ENCODE results near the gene C1S.
"Not testable (repeated sequence)": the region's sequence is repeated elsewhere in the genome, so short reads cannot be mapped to it uniquely, and the experiment has no call there.

The C1S gene

GRCh38 chr12:7107181-7107580 lies 46.7 kb downstream of the C1S start:
- TF ChIP-seq ZNF121 (tag by site-specific recombination; IDR thresholded peaks at IDR 0.05), result peak; percentile 66
- H3K36me3 ChIP-seq (ENCODE audit: control insufficient read depth in 2 of 2, insufficient read depth in 1 of 2, low read length in 2 of 2), result peaks cover 0 to 12% of the 10 kb centered on the region in 2 experiments; a peak in 1 of 3 replicates
- H3K4me1 ChIP-seq (ENCODE audit: control insufficient read depth, insufficient read depth, low read length); H3K27ac ChIP-seq (ENCODE audit: extremely low read depth, low read depth, low read length); H3K4me3 ChIP-seq (ENCODE audit: low read depth, low read length); H3K9me3 ChIP-seq (ENCODE audit: control insufficient read depth, insufficient read depth, low read depth, low read length): not testable (repeated sequence)
- ChIA-PET CTCF (interaction anchor here (0.6 to 4.3 kb wide), 11 partner anchors 12 to 410 kb away, joined by 3 to 24 read pairs (median 7); partner anchors contain the start of genes C12orf57, C1R, RNU7-1 and USP5), POLR2A (interaction anchor here (1.5 to 3.2 kb wide), 2 partner anchors 161 to 163 kb away, joined by 5 to 20 read pairs; partner anchors contain the start of genes C12orf57 and RNU7-1)

GRCh38 chr12:7107636-7108002 lies 47.1 kb downstream of the C1S start:
- POLR2A ChIA-PET, result interaction anchor here (1.5 to 3.2 kb wide), 2 partner anchors 162 to 164 kb away, joined by 5 to 20 read pairs; partner anchors contain the start of genes C12orf57 and RNU7-1
- H3K4me3 ChIP-seq (ENCODE audit: low read depth, low read length), result peak overlapping the region; percentile 66
- H3K27ac ChIP-seq (ENCODE audit: extremely low read depth, low read depth, low read length), result no peak overlapping the region
- TF ChIP-seq ZNF350 (tag by site-specific recombination; IDR thresholded peaks at IDR 0.05), result no peak
- TF ChIP-seq ZFP69B (tag by site-specific recombination; IDR thresholded peaks at IDR 0.05), result no peak
- 0 out of 2 replicates have a peak, but pooled peaks have one; percentile 40 for TF ChIP-seq ZNF10 (tag by site-specific recombination; IDR thresholded peaks at IDR 0.05)
- no peak for TF ChIP-seq ZNF514 (tag by site-specific recombination; IDR thresholded peaks at IDR 0.05)
- no peaks in the 10 kb centered on the region for H3K4me1 ChIP-seq (ENCODE audit: control insufficient read depth, insufficient read depth, low read length)
- peaks cover 0 to 12% of the 10 kb centered on the region in 2 experiments; a peak in 1 of 3 replicates for H3K36me3 ChIP-seq (ENCODE audit: control insufficient read depth in 2 of 2, insufficient read depth in 1 of 2, low read length in 2 of 2)
- no peaks in the 10 kb centered on the region for H3K9me3 ChIP-seq (ENCODE audit: control insufficient read depth, insufficient read depth, low read depth, low read length)
- CTCF ChIA-PET, result interaction anchor here (0.6 to 4.3 kb wide), 14 partner anchors 12 to 410 kb away, joined by 3 to 24 read pairs (median 4); partner anchors contain the start of genes C12orf57, C1R, RNU7-1 and USP5

GRCh38 chr12:7108003-7108795 lies 47.7 kb downstream of the C1S start:
- Histone ChIP-seq H3K4me3 (ENCODE audit: low read depth, low read length) (peak overlapping the region; percentile 66), H3K9me3 (ENCODE audit: control insufficient read depth, insufficient read depth, low read depth, low read length) (no peaks in the 10 kb centered on the region), H3K27ac (ENCODE audit: extremely low read depth, low read depth, low read length) (peak overlapping the region; percentile 21; the same call in 1 of the 2 replicates), H3K36me3 (ENCODE audit: control insufficient read depth in 2 of 2, insufficient read depth in 1 of 2, low read length in 2 of 2) (peaks cover 0 to 12% of the 10 kb centered on the region in 2 experiments; a peak in 1 of 3 replicates), H3K4me1 (ENCODE audit: control insufficient read depth, insufficient read depth, low read length) (no peaks in the 10 kb centered on the region)
- ChIA-PET CTCF (interaction anchor here (0.5 to 4.3 kb wide), 21 partner anchors 9 to 337 kb away, joined by 3 to 24 read pairs (median 4); partner anchors contain the start of genes C12orf57, C1R, CD4 and RNU7-1), POLR2A (interaction anchor here (0.8 to 3.2 kb wide), 5 partner anchors 90 to 255 kb away, joined by 3 to 20 read pairs (median 4); partner anchors contain the start of genes C12orf57, LPCAT3 and RNU7-1)
- TF ChIP-seq SP2 (tag by site-specific recombination; IDR thresholded peaks at IDR 0.05), result peak; percentile 46
- TF ChIP-seq ZBTB6 (tag by site-specific recombination; IDR thresholded peaks at IDR 0.05), result no peak
- TF ChIP-seq ZNF311 (tag by site-specific recombination; IDR thresholded peaks at IDR 0.05; ENCODE audit: borderline replicate concordance), result no peak
- peak; percentile 43 for TF ChIP-seq GLIS1 (tag by site-specific recombination; IDR thresholded peaks at IDR 0.05)
- no peak for TF ChIP-seq GLI4 (tag by site-specific recombination; IDR thresholded peaks at IDR 0.05)
- peak; percentile 71; the same call in 1 of the 2 replicates for TF ChIP-seq ZNF76 (tag by site-specific recombination; IDR thresholded peaks at IDR 0.05; ENCODE audit: borderline replicate concordance, low read depth)
- peak; percentile 43; the same call in 1 of the 2 replicates for TF ChIP-seq PATZ1 (tag by site-specific recombination; IDR thresholded peaks at IDR 0.05)
- peak; percentile 56 for TF ChIP-seq ZNF341 (tag by site-specific recombination; IDR thresholded peaks at IDR 0.05; ENCODE audit: low read depth)
- peak; percentile 33 for TF ChIP-seq ZFP69B (tag by site-specific recombination; IDR thresholded peaks at IDR 0.05)
- 0 out of 2 replicates have a peak, but pooled peaks have one; percentile 14 for TF ChIP-seq ZNF610 (tag by site-specific recombination; IDR thresholded peaks at IDR 0.05; ENCODE audit: borderline replicate concordance)
- TF ChIP-seq ZNF704 (tag by site-specific recombination; IDR thresholded peaks at IDR 0.05), result no peak
- TF ChIP-seq ZBTB26 (tag by site-specific recombination; optimal IDR thresholded peaks at IDR 0.05), result peak; percentile 26

All from HEK293 (cell line).